K562 (cell line): ENCODE measurements around the gene PRPF8. TPM values are rescaled to one million over a fixed set of nuclear protein-coding genes. Genes with fewer than 3 reads are reported as not detected.

ENCODE experiments used
- CHD7 ChIP-seq: fragments of 200-600 bp; sonication (generic); IDR thresholded peaks from one replicate; pipeline ENCODE4 v1.6.1; 2012; ENCODE audit warnings: mild to moderate bottlenecking, low read depth, low read length, inconsistent platforms
- ELF2 ChIP-seq: fragments of 250-450 bp; sonication (Bioruptor Pico); IDR thresholded peaks from 2 replicates; pipeline ENCODE4 v1.5.0; 2021; ENCODE audit warnings: mild to moderate bottlenecking
- ESRRB ChIP-seq: fragments of 250-450 bp; sonication (Bioruptor Pico); IDR thresholded peaks from 2 replicates; pipeline ENCODE4 v1.5.0; 2020; ENCODE audit warnings: mild to moderate bottlenecking, moderate library complexity, borderline replicate concordance
- FOXO4 ChIP-seq: fragments of 450-650 bp; formaldehyde crosslinking; IDR thresholded peaks from 2 replicates; pipeline ENCODE4 v1.4.0; 2020; ENCODE audit warnings: mild to moderate bottlenecking, moderate library complexity
- HDGF ChIP-seq: fragments of 450-650 bp; IDR thresholded peaks from 2 replicates; pipeline ENCODE4 v1.6.1; 2016
- NCOA6 ChIP-seq: fragments of 450-650 bp; IDR thresholded peaks from 2 replicates; pipeline ENCODE4 v1.6.1; 2017; ENCODE audit warnings: mild to moderate bottlenecking
- PHF20 ChIP-seq: fragments of 450-650 bp; IDR thresholded peaks from 2 replicates; pipeline ENCODE4 v1.6.1; 2018; ENCODE audit not compliant: partially characterized antibody
- POU5F1 ChIP-seq: fragments of 150-350 bp; IDR thresholded peaks from 2 replicates; pipeline ENCODE4 v1.6.1; 2014; ENCODE audit warnings: borderline replicate concordance, low read length, low read depth, mild to moderate bottlenecking; ENCODE audit not compliant: partially characterized antibody
- RBFOX2 ChIP-seq: fragments of 200-400 bp; formaldehyde crosslinking; IDR thresholded peaks from 2 replicates; pipeline ENCODE4 v1.6.1; 2017; ENCODE audit warnings: low read depth, mild to moderate bottlenecking, low read length, moderate library complexity
- RFX5 ChIP-seq: IDR thresholded peaks from 2 replicates; pipeline ENCODE4 v1.6.1; 2011; ENCODE audit warnings: low read depth, mild to moderate bottlenecking, improper control_type of control experiment, low read length
- TFE3 ChIP-seq: fragments of 450-650 bp; formaldehyde crosslinking; IDR thresholded peaks from 2 replicates; pipeline ENCODE4 v1.4.0; 2020; ENCODE audit warnings: mild to moderate bottlenecking, mixed read lengths
- WHSC1 ChIP-seq: IDR thresholded peaks from one replicate; pipeline ENCODE4 v1.6.1; 2012; ENCODE audit warnings: low read length, control low read depth, inconsistent platforms
- ZNF165 ChIP-seq: fragments of 250-450 bp; sonication (Bioruptor Pico); IDR thresholded peaks from 2 replicates; pipeline ENCODE4 v1.4.0; 2020; ENCODE audit warnings: borderline replicate concordance
- ZNF551 ChIP-seq: fragments of 250-450 bp; sonication (Bioruptor Pico); IDR thresholded peaks from 2 replicates; pipeline ENCODE4 v1.5.0; 2021; ENCODE audit warnings: mild to moderate bottlenecking, moderate library complexity
- polyA plus RNA-seq, 8 experiments: library from polyadenylated mRNA; depleted of rRNA in 4 of 8; stranded (reverse) in 5 of 8; unstranded in 3 of 8; fragments of >200 nt; fragmentation: Nextera tagmentation in 2 of 8; fragmentation: Illumina TruSeq in 1 of 8; extraction: Ambion mirVana in 2 of 8; extraction: Trizol in 1 of 8; gene quantifications; 2 replicates each; pipeline versions ENCODE4 v1.2.1 to v1.2.3, GENCODE V29; 2011 to 2014; ENCODE audit warnings: inconsistent platforms in 1 of 8, missing spikeins in 1 of 8
- total RNA-seq, 7 experiments: library from RNA; depleted of rRNA in 6 of 7; stranded (reverse); fragments of >200 nt in 6 of 7; fragmentation: Illumina TruSeq in 2 of 7; extraction: Trizol in 2 of 7; gene quantifications; 2 replicates each; pipeline versions ENCODE4 v1.2.1 to v1.2.3, GENCODE V29; 2011 to 2021; ENCODE audit warnings: low replicate concordance in 1 of 7

The PRPF8 gene
- total and polyA plus RNA-seq, 9 of the 15 experiments (the other 6 are each of a cell fraction or from before 2014, with no cell fraction given), result 64.3 to 294 (median 85.9) TPM

GRCh38 chr17:1716912-1717695, 32.4 kb upstream of the PRPF8 start (continued):
- TF ChIP-seq POU5F1, result no peak
- no peak for TF ChIP-seq CHD7
- no peak for TF ChIP-seq WHSC1
- no peak for TF ChIP-seq ELF2
- TF ChIP-seq NCOA6, result no peak
- TF ChIP-seq ZNF551, result no peak
- TF ChIP-seq FOXO4 (CRISPR knock-in tag), result no peak
- no peak for TF ChIP-seq ZNF165 (CRISPR knock-in tag)
- TF ChIP-seq HDGF, result no peak
- TF ChIP-seq PHF20, result no peak
- TF ChIP-seq RBFOX2, result no peak
- TF ChIP-seq RFX5, result peak; percentile 91
- TF ChIP-seq TFE3 (CRISPR knock-in tag), result no peak
- TF ChIP-seq ESRRB, result no peak
